ENCODE measurements around the gene FRYL.
"Not testable (repeated sequence)": the region's sequence is repeated elsewhere in the genome, so short reads cannot be mapped to it uniquely, and the experiment has no call there.

Gene FRYL

DNA sequence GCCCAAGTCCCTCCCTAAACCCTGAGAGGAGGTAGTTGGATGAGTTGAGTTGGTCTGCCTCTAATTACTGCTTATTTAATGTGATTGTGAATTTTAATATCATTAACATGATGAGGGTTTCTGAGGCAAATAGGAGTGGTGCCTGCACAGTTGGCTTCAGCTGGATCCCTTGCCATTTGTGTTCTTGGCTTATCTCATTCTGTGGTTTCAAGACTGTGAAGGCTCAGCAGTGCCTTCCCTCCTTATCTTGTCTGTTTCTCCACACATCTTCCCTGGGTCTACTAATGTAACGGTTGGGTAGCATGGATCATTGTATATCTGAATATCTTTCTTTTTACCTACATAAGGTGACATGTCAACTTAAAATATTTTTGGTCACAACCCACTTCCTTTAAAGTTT lies 298.5 kb downstream of the FRYL start:
- no peak for DNase-seq

DNA sequence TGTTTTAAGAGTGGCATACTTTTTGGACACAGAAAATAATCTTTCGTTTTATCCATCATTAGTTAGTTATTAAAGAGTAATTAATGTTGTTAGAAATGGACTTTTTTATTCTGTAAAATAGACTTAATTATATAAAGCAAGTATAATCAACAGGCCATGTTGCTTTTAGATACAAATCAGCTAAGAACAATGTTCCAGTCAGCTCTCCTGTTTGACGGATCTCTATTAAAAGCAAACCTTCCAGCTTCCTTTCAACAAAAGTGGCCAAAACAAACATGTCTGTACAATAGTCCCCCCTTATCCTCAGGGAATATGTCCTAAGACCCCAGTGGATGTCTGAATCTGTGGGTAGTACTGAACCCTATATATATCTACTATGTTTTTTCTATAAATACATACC lies 301.8 kb downstream of the FRYL start:
- DNase-seq: no peak

DNA sequence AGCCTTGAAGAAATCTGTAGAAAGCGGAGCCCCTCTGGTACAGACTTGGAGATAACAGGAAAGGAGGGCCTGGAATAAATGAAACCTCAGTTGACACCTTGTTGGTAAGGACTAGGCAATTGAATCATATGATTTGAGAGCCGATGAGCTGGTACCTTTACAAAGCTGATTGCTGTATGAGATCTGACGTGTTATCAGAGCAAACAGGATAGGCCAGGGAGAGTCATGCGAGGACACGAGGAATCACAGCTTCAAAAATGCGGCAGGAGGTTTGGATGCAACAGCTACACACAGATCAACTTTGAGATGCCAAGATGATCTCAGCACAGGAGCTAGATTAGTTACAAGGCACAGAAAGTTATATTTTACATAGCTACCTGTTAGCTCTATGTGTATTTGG lies 304.3 kb downstream of the FRYL start:
- DNase-seq: no peak

DNA sequence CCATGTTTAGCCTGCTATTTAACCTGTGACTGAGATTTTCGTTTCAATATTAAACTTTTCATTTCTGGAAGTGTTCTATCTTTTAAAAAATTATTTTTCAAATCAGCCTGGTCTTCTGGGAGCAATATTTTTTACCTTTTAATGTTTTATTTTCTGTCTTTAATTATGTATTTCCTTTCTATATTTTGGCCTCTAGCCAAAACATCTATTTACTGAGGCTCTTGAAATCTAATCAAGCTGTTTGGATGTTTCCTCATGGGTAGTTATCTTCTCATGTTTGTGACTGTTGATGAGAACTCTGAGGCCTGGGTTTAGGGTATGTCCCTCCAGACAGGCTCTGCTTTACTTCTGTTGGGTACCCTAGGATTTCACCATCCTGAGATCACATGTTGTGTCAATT lies 307.3 kb downstream of the FRYL start:
- no peak for DNase-seq

DNA sequence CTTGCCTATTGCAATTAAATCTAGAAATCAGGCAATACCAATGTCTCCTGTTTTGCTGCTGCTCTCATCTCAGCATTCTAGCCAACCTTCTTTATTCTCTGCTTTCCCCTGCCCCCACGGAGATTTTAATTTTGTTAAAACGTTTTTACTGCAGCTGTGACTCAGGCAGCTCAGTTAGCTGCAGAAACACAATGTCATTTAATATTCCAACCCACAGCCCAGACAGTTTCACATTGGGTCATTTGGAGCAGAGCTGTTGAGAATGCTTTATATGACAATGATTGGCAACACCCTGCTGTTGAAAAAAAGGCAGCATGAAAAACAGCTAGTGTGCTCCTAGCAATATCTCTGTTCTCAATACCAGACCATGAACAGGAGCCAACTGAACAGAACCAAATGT lies 309.5 kb downstream of the FRYL start:
- no peak for DNase-seq

DNA sequence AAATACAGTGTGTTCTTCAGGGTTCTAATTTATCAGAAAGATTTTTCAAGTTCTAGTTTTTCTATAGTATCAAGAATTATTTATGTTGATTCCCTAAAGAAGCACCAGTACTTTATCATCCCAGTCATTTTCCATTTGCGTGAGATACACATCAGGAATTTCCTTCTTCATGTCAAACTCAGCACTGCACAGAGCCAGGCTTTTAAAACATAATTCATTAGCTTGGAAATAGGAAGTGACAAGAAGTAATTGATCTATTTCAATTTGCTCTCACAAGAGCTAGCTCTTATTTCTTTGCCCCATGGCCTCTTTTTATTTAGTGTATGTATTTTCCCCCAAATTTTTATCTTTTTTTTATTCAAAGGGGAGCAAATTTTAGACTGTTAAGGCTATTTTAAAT lies 309.9 kb downstream of the FRYL start:
- DNase-seq: no peak

DNA sequence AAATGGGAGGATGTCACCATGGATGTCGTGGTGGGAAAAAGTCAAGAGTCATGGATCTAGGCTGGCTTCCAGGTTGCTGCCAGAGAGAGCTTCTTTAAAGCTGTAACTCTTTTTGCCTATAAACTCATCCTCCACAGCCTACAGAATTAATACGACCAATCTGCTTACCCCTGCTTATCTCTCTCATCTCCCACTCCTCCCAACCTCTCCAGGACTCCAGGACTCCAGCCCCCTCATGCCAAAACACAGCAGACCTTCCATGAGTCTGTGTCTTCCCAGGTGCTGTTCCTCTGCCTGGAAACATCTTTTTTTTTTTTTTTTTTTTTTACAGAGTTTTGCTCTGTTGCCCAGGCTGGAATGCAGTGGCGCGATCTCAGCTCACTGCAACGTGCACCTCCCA lies 312.2 kb downstream of the FRYL start:
- no peak for DNase-seq

DNA sequence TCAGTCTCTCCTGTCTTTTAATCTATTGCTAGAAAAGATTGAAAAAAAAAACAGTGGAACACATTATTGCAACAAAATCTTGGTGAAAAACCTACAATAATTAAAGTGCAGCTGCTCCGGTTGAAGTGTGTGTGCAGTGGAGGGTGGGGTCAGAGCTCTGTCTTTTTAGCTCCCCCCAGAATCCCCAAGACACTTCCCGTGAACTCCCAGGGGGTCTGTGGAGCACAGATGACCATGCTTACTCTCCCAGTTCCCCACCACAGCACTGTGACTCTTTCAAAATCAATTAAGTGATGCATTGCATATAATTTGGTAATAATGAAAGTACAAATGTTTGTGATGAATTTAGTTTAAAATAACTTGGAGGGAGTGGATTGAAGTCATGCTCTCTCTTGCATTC lies 312.6 kb downstream of the FRYL start:
- DNase-seq: no peak

DNA sequence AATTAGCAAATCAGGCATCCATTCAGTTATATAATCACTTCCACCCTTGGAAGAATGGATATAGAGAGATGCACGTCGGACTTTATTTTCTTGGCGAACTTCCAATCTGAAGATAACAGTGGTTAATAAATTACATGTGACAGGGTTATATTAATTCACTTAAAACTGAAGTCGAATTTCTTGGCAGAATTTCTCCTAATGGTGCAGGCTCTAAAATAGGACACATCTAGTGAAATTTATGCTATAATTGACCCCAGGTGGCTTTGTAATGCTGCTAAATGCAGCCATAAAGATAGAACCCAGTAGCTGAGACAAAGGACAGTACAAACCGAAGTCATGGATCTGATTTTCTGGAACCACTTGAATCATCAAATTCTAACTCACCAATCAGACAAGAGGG lies 317.7 kb downstream of the FRYL start:
- no peak for DNase-seq

DNA sequence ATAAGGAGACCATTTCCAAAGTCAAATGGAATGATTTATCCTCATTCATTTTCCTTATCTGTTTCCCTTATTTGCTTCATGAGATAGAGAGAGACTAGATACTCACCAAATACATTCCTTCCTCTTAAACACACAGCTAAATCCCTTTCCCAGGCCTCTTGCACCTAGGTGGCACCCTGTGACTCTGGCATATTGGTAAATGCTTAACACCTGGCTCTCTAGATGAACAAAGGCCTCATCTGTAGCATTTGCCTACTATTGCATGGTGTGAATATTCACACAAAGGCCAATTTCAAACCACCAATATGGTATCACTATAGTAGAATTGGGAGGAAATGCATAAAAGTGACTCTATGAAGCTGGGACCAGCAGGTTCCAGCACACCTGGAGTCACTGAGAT lies 319.1 kb downstream of the FRYL start:
- DNase-seq: no peak

DNA sequence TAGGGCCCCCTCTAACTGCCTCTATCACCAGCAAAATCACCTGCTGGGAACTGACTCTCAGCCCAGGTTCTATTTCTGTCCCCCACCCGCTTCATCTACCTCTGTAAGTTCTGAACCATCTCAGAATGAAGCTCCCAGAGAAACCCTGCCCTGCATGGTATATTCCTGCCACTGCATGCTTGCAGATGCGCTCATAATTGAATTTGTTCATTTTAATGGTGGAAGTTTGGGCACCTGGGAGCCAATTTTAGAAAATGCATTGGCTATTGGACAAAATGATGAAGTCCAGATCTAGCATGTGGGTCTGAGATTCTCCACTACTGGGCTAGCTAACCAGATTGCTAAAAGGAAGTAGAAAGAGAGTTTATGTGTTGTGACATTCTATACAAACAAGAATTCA lies 325.5 kb downstream of the FRYL start:
- DNase-seq: no peak

DNA sequence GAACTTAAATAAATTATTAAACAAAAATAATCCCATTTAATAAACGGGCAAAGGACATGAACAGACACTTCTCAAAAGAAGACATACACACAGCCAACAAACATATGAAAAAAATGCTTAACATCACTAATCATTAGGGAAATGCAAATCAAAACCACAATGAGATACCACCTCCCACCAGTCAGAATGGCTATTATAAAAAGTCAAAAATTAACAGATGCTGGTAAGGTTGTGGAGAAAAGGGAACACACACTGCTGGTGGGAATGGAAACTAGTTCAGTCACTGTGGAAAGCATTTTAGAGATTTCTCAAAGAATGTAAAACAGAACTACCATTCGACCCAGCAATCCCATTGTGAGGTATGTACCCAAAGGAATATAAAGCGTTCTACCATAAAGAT lies 328.4 kb downstream of the FRYL start:
- DNase-seq: not testable (repeated sequence)

DNA sequence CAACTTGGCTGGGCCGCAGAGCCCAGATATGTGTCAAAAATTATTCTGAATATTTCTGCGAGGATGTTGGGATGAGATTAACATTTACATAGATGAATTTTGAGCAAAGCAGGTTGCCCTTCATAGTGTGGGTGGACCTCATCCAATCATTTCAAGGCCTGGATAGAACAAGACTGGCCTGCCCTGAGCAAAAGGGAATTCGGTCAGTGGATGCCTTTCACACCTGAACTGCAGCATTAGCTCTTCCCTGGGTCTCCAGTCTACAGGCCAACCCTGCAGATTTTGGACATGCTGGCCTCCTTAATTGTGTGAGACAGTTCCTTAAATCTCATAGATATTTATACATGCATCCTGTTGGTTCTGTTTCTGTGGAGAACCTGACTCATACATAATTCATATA lies 329.3 kb downstream of the FRYL start:
- no peak for DNase-seq

DNA sequence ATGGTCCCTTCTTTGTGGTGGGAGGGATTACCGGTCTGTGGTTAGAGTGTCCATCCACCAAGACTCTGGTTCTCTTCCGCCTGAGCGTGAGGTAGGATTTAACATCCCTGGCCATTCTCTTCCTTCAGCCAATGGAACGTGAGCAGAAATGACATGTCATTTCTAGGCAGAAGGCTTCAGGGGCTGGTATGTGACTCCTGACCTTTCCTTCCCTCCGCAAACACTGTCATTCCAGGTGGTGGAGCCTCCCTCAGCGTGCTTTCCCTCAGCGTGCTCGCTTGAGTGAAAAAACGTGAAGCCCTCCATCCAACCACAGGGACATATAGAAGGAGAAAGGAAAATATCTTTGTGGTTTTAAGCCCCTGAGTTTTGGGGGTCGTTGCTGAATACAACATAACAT lies 330.9 kb downstream of the FRYL start:
- DNase-seq: no peak
